BJ (cell line): ENCODE data around the gene NDNF. TPM values are rescaled to one million over a fixed set of nuclear protein-coding genes. Genes with fewer than 3 reads are reported as not detected.
A peak's percentile ranks its signal among the peaks of the same experiment; 100 is the strongest.

Experiments
- CTCF ChIA-PET: fragments of 350-600 bp; formaldehyde crosslinking; extraction: SDS; loops from one replicate; lab custom pipeline; 2021; ENCODE audit warnings: antibody characterized with exemption, inconsistent platforms; lab: Yijun Ruan, JAX
- POLR2A ChIA-PET: fragments of 300-600 bp; sonication (Branson Sonifier 250); formaldehyde crosslinking; extraction: SDS; loops from one replicate; lab custom pipeline; 2021; ENCODE audit warnings: antibody characterized with exemption; lab: Charles Lee
- DNase-seq: peaks from one replicate; pipeline ENCODE4 v3.0.0-alpha.2; 2011; ENCODE audit warnings: low read depth
- H3K27me3 ChIP-seq: 2 replicates; pipeline ENCODE4 v1.6.0; 2011; ENCODE audit warnings: low read length; ENCODE audit not compliant: control insufficient read depth, insufficient read depth
- H3K36me3 ChIP-seq: 2 replicates; pipeline ENCODE4 v1.5.1; 2011; ENCODE audit warnings: low read length; ENCODE audit not compliant: control insufficient read depth, insufficient read depth
- H3K4me3 ChIP-seq: 2 replicates; pipeline ENCODE4 v1.5.1; 2011; ENCODE audit warnings: low read depth, mild to moderate bottlenecking, control low read depth, low read length
- CTCF ChIP-seq: IDR thresholded peaks from 2 replicates; pipeline ENCODE4 v1.5.1; 2011; ENCODE audit warnings: low read depth, mild to moderate bottlenecking, control low read depth, inconsistent platforms, low read length, moderate library complexity; ENCODE audit not compliant: insufficient read depth
- polyA plus RNA-seq: library from polyadenylated mRNA; depleted of rRNA; stranded (reverse); fragments of >200 nt; gene quantifications from 2 replicates; pipeline ENCODE4 v1.2.3, GENCODE V29; 2011

The NDNF gene
- polyA plus RNA-seq, 1 experiment, result 0.11 TPM

GRCh38 chr4:121041307-121042090 lies 30.8 kb downstream of the NDNF start:
- no peak for TF ChIP-seq CTCF
- H3K4me3 ChIP-seq, result no peak overlapping the region
- no peaks in the 10 kb centered on the region for H3K27me3 ChIP-seq
- ChIA-PET POLR2A (no interaction called here), CTCF (no interaction called here)
- no peaks in the 10 kb centered on the region for H3K36me3 ChIP-seq
- no peak for DNase-seq

DNA sequence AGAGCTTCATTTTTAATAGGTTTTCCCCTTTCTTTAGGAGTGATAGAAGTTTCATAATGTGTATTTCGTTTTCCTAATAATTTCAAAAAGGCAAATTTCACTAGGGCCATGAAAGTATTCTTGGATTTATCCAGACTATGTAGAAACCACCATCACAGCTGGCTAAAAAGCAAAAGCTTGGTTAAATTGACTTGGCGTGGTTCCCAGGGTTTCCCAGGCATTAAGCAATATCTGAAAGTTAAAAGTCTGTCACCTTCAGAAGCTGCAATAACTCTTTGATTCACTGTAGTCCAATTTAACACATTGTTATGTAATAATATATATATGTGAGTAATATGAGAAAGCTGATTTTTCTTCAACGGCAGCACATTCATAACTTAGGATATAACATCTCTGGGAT lies 38.3 kb downstream of the NDNF start:
- no peaks in the 10 kb centered on the region for H3K27me3 ChIP-seq
- POLR2A ChIA-PET, result no interaction called here
- DNase-seq, result peak; percentile 9
- TF ChIP-seq CTCF, result no peak
- H3K36me3 ChIP-seq, result no peaks in the 10 kb centered on the region
- CTCF ChIA-PET, result interaction anchor here (1.4 kb wide), 1 partner anchor 10 kb away, joined by 4 read pairs; no protein-coding TSS in a partner anchor
- no peak overlapping the region for H3K4me3 ChIP-seq

- no peak for DNase-seq
- H3K36me3 ChIP-seq, result no peaks in the 10 kb centered on the region
- no peaks in the 10 kb centered on the region for H3K27me3 ChIP-seq
- no peak for TF ChIP-seq CTCF
- CTCF ChIA-PET, result interaction anchor here (0.8 kb wide), 1 partner anchor 20 kb away, joined by 3 read pairs; no protein-coding TSS in a partner anchor
- H3K4me3 ChIP-seq, result no peak overlapping the region
- POLR2A ChIA-PET, result no interaction called here
Observed at GRCh38 chr4:121030711-121031110, 41.6 kb downstream of the NDNF start.

GRCh38 chr4:121030131-121030530 lies 42.2 kb downstream of the NDNF start:
- H3K4me3 ChIP-seq, result no peak overlapping the region
- no peak for DNase-seq
- no peak for TF ChIP-seq CTCF
- H3K27me3 ChIP-seq, result no peaks in the 10 kb centered on the region
- CTCF ChIA-PET, result interaction anchor here (0.8 kb wide), 1 partner anchor 20 kb away, joined by 3 read pairs; no protein-coding TSS in a partner anchor
- POLR2A ChIA-PET, result interaction anchor here (0.7 kb wide), 1 partner anchor 135 kb away, joined by 3 read pairs; no protein-coding TSS in a partner anchor
- H3K36me3 ChIP-seq, result no peaks in the 10 kb centered on the region

DNA sequence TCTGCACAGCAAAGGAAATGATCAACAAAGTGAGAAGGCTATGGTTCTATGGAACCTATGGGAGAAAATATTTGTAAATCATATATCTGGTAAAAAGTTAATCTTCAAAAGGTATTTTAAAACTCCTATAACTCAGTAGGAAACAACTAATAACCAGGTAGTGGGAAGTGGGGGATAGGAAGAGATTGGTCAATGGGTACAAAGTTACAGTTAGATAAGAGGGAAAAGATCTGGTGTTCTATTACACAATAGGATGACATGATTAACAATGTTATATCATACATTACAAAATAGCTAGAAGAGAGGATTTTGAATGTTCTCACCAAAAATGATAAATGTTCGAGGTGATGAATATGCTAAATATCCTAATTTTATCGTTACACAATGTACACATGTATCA lies 46.3 kb downstream of the NDNF start:
- no peak for TF ChIP-seq CTCF
- no peak for DNase-seq

More for the DNA sequence above, 46.3 kb downstream of the NDNF start:
- CTCF ChIA-PET, result no interaction called here
- H3K4me3 ChIP-seq, result no peak overlapping the region
- no peaks in the 10 kb centered on the region for H3K27me3 ChIP-seq
- no peaks in the 10 kb centered on the region for H3K36me3 ChIP-seq
- POLR2A ChIA-PET, result no interaction called here
